Middle frontal gyrus (tissue), 1 donor: ENCODE results near the gene SPECC1L.

Experiments used
- DNase-seq: peaks from one replicate; pipeline ENCODE4 v3.0.0-alpha.2; 2015; ENCODE audit warnings: low spot score; ENCODE audit errors: extremely low spot score

SPECC1L gene

GRCh38 chr22:24323695-24324094, 53.1 kb downstream of the SPECC1L start:
- no peak for DNase-seq

GRCh38 chr22:24324137-24324536, 53.5 kb downstream of the SPECC1L start:
- DNase-seq, result no peak

GRCh38 chr22:24325105-24325757, 54.6 kb downstream of the SPECC1L start:
- peak; percentile 24 for DNase-seq

GRCh38 chr22:24326266-24326665, 55.6 kb downstream of the SPECC1L start:
- DNase-seq, result no peak

GRCh38 chr22:24327832-24328231, 57.2 kb downstream of the SPECC1L start:
- DNase-seq, result no peak

GRCh38 chr22:24329453-24329852, 58.8 kb downstream of the SPECC1L start:
- no peak for DNase-seq

GRCh38 chr22:24330636-24331035, 60.0 kb downstream of the SPECC1L start:
- DNase-seq, result no peak

GRCh38 chr22:24331468-24332440, 61.1 kb downstream of the SPECC1L start:
- DNase-seq, result no peak

- no peak for DNase-seq
Measured at GRCh38 chr22:24333301-24333700, 62.7 kb downstream of the SPECC1L start.

- DNase-seq, result no peak
Measured at GRCh38 chr22:24335496-24335895, 64.9 kb downstream of the SPECC1L start.

GRCh38 chr22:24337894-24338645, 67.4 kb downstream of the SPECC1L start:
- no peak for DNase-seq

GRCh38 chr22:24338726-24339451, 68.3 kb downstream of the SPECC1L start:
- DNase-seq, result no peak

- no peak for DNase-seq
Measured at GRCh38 chr22:24339452-24339747, 68.8 kb downstream of the SPECC1L start.

- DNase-seq, result no peak
Measured at GRCh38 chr22:24341627-24342026, 71.0 kb downstream of the SPECC1L start.

GRCh38 chr22:24350627-24351026, 80.0 kb downstream of the SPECC1L start:
- DNase-seq, result no peak

- no peak for DNase-seq
Measured at GRCh38 chr22:24353121-24353520, 82.5 kb downstream of the SPECC1L start.

GRCh38 chr22:24355574-24355973, 84.9 kb downstream of the SPECC1L start:
- no peak for DNase-seq

- no peak for DNase-seq
Measured at GRCh38 chr22:24357547-24357946, 86.9 kb downstream of the SPECC1L start.

- no peak for DNase-seq
Measured at GRCh38 chr22:24358105-24358836, 87.6 kb downstream of the SPECC1L start.

GRCh38 chr22:24359452-24360120, 89.0 kb downstream of the SPECC1L start:
- DNase-seq, result no peak
